GM12873 (cell line): ENCODE measurements around the gene DEXI.

Source experiments
- CTCF ChIP-seq: IDR thresholded peaks from 2 replicates; pipeline ENCODE4 v1.5.1; 2012; ENCODE audit warnings: low read depth, mild to moderate bottlenecking, moderate library complexity, low read length, control low read depth; ENCODE audit not compliant: insufficient read depth; ENCODE audit errors: missing control alignments

DEXI gene

GRCh38 chr16:10879681-10880589, 62.3 kb downstream of the DEXI start:
- peak; percentile 16 for TF ChIP-seq CTCF
